ENCODE data around the gene ACP5.

- TF ChIP-seq CTCF (IDR thresholded peaks at IDR 0.05; ENCODE audit: low read depth, low read length, poor library complexity, severe bottlenecking) (no peak), EZH2phosphoT487 (IDR thresholded peaks at IDR 0.05; ENCODE audit: borderline replicate concordance, low read length) (no peak)
Observed at GRCh38 chr19:11624069-11624463, 46.6 kb upstream of the ACP5 start.

All from DOHH2 (cell line).